GM18867 (cell line): ENCODE data around the gene OR2A14.
"Not testable (repeated sequence)": the region's sequence is repeated elsewhere in the genome, so short reads cannot be mapped to it uniquely, and the experiment has no call there.

ENCODE experiments used
- ATAC-seq: cut with Tn5 transposase; IDR thresholded peaks from one replicate; pipeline ENCODE4 v1.9.1; 2021; ENCODE audit warnings: mild to moderate bottlenecking, moderate library complexity; ENCODE audit not compliant: unreplicated experiment

The OR2A14 gene, protein sequence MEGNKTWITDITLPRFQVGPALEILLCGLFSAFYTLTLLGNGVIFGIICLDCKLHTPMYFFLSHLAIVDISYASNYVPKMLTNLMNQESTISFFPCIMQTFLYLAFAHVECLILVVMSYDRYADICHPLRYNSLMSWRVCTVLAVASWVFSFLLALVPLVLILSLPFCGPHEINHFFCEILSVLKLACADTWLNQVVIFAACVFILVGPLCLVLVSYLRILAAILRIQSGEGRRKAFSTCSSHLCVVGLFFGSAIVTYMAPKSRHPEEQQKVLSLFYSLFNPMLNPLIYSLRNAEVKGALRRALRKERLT

DNA sequence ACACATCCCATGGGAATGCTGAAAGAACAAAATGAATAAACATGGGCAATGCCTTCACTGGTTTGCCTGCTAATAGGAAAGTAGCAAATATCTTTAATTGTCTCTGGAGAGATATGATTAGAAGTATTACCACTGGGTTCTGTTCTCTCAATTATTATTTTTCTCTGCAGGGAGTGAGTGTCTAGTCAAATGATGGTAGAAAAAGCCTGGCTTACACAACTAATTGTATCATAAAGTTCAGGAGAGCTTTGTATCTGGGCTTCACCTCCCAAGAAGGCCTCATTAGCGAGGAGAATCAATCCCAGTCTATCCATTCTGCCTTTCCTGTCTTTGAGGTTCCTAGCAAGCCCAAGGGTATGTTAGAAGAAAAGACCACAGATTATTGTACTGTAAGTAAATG is at the start of gene OR2A14:
OR2A14 (plus strand) TSS at position 301 of the 400 bp plus-strand sequence. CDS start 5,937 bp downstream, outside the sequence.
- no peak for ATAC-seq

DNA sequence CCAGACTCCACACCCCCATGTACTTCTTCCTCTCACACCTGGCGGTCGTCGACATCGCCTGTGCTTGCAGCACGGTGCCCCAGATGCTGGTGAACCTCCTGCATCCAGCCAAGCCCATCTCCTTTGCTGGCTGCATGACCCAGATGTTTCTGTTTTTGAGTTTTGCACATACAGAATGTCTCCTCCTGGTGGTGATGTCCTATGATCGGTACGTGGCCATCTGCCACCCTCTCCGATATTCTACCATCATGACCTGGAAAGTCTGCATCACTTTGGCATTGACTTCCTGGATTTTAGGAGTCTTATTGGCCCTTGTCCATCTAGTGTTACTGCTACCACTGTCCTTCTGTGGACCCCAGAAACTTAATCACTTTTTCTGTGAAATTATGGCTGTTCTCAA is 48.6 kb upstream of the OR2A14 start:
- ATAC-seq, result no peak

DNA sequence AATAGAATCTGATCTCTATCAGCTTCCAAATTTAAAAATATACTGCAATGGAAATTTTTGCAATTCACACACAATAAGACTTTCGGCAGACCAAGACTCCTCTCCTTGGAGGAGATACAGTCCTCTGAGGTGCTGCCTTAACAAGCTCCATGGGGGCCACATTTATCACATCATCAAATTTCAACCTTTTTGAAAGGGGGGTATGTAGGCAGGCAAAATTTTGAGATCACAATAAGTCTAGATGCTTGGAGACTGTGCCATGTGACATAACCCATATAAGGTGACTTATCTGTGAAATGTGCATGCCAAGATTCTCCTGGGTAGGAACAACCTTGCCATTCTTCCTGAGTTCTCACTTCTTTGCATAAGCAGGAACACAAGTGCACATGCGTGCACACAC is 37.0 kb upstream of the OR2A14 start, which contains the start of gene OR2A12:
OR2A12 (plus strand) TSS at position 301 of the 400 bp plus-strand sequence. CDS start 8,830 bp downstream, outside the sequence.
- ATAC-seq, result no peak

DNA sequence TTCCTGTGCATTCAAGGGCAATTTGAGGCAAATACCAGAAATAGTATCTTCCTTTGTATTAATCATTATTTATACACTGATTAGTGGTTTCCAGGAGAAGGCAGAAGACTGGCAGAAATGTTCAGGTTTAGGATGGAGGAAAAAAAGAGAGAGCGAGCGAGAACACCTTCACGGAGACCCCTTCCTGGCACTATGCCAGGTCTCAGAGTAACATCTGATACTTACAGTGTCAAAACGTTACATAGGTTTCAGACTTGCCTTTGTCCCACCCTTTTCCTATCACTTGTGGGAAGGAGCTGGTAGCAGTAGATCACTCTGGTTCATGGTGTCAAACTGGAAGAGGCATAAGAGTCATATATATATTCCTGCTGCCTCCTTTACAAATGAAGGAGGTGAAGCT is 36.2 kb upstream of the OR2A14 start:
- no peak for ATAC-seq

DNA sequence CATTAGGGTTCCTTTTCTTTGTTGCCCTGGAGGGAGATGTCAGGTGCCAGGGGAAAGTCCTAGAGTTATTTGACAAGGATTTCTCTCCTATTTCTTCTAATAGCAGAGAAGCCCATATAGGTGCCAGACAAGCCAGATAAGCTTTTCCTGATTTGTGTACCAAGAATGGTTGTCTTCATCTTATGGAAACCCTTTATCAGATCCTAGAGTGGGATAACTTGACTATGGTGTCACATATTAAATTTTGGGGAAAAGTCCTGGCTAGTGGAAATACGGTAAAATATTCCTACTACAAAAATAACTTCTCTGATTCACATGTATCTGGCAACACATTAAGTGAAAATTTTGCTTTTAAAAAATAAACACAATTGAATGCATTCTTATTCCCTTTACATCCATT is 35.7 kb upstream of the OR2A14 start:
- ATAC-seq, result no peak

DNA sequence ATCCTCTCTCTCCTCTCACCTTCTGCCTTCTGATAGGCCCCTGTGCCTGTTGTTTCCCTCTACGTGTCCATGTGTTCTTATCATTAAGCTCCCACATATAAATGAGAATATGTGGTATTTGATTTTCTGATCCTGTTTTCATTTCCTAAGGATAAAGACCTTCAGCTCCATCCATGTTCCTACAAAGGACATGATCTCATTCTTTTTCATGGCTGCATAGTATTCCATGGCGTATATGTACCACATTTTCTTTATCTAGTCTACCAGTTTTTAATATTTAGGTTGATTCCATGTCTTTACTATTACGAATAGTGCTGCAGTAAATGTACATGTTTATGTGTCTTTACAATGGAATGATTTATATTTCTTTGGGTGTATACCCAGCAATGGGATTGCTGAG is 32.3 kb upstream of the OR2A14 start:
- ATAC-seq, result no peak

DNA sequence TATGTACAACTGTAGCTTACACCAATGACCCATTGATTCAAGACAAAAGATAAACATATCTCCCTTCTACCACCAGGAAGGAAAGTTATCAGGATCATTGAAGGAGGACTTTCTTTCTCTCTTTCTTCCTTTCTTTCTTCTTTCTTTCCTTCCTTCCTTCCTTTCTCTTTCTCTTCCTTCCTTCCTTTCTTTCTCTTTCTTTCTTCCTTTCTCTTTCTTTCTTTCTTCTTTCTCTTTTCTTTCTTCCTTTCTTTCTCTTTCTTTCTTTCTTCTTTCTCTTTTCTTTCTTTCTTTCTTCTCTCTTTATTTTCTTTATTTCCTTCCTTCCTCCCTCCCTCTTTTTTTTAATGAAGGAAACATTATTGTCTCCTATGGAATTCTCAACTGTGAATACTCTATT is 24.2 kb upstream of the OR2A14 start:
- no peak for ATAC-seq

DNA sequence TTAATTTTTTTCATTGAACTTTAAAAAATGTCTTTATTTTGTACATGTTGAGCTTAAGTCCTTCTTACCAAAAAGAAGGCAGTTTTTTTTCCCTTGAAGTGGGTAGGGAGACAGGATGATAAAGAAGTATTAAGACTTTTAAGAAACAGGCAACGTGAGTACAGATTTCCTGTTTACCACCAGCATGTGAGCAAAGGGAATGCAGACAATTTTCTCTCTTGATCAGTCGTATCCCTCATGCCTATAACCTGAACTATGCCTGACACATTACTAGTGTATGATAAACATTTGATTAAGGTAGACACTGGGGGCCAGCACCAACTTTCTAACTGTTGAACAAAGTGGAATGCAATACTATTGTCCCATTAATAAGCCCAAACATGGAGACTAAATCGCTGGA is 22.4 kb upstream of the OR2A14 start:
- no peak for ATAC-seq

DNA sequence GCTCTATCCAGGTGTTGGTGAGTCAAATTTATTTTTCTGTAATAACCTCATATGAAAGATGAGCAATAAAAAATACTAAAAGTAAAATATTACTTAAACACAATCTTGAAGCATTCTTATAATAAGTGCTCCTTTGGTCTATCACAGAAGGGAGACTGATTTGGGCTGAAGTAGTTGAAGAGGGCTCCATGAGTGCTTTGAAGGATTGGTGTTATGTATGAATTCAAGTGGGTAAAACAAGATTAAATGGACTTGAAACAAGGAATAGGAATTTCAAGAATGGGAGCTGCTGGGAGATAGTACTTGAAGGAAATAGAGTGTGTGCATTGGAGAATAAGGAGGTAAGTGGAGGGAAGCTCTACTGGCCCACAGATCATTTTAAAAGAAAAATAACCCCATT is 20.9 kb upstream of the OR2A14 start:
- no peak for ATAC-seq

DNA sequence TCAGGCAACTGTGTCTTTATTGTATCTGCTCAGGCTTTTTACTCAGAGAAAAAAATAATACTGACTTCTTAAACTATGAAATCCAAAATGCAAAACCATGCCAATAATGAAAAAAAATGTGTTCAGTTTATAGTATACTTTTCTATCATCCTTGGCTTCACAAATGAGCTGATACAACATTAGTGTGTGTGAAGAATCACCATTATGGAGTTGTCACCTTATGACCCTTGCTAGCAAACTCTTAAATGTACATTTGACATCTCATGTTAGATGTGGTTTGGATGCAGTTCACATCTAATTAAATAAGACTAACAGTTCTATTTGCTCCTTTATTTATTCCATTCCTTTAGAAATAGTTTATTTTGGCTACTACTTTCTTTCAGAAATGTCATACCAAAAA is 17.8 kb upstream of the OR2A14 start:
- ATAC-seq, result no peak

DNA sequence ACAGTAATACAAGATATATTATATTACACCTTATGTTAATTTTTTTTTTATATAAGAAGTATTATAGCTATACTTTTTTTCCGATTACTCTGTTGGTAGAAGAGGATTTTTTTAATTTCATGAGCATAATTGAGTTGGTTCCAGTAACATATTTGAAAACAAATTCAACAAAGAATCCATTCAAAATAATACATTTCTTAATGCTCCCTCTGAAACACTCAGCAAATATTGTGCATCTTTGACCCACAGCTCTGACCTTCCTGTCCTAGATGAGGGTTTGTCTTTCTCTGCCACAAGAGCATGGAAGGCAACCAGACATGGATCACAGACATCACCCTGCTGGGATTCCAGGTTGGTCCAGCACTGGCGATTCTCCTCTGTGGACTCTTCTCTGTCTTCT is 13.7 kb upstream of the OR2A14 start, which contains the start of gene OR2A2:
OR2A2 (plus strand) TSS at position 301 of the 400 bp plus-strand sequence; CDS start at position 301, 0 bp downstream.
- ATAC-seq, result no peak

DNA sequence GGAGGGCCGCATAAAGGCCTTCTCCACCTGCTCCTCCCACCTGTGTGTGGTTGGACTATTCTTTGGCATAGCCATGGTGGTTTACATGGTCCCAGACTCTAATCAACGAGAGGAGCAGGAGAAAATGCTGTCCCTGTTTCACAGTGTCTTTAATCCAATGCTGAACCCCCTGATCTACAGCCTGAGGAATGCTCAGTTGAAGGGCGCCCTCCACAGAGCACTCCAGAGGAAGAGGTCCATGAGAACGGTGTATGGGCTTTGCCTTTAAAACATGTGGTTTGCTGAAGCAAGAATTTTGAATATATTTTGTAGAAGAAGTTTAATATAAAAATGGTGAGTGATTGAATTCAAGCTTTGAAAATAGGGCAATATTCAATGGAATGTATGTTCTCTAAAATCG is 12.7 kb upstream of the OR2A14 start:
- no peak for ATAC-seq

DNA sequence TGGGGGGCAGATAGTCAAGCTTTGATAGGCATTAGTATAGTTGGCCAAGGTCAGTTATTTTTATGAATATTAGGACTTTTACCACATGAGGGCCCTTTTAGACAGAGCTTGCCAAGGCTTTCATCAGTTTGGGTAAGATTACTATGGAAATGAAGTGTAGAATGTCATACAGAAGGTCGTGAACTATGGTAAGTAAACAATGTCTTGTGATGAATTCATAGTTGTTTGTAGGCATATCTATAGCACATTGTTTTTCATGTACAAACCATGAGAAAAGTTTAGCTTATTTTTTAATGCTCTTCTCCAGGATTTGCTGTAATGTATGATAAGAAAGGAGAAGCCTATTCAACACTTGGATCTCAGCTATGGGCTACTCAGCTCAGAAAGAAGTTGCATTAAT is 9.3 kb upstream of the OR2A14 start:
- ATAC-seq, result no peak

DNA sequence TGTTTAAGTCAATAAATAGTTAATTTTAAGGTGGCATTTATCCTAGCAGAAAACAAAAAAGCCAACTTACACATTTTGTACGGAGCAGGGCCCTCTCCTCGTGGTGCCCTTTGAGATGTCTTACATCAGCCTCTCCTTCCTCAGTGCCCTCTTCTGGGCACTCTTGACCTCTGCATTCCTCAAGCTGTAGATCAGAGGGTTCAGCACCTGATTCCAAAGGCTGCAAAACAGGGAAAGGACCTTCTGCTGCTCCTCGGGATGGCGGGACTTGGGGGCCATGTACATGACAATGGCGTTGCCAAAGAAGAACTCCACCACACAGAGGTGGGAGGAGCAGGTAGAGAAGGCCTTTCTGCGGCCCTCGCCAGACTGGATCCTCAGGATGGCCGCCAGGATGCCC is 4.6 kb upstream of the OR2A14 start:
- no peak for ATAC-seq

DNA sequence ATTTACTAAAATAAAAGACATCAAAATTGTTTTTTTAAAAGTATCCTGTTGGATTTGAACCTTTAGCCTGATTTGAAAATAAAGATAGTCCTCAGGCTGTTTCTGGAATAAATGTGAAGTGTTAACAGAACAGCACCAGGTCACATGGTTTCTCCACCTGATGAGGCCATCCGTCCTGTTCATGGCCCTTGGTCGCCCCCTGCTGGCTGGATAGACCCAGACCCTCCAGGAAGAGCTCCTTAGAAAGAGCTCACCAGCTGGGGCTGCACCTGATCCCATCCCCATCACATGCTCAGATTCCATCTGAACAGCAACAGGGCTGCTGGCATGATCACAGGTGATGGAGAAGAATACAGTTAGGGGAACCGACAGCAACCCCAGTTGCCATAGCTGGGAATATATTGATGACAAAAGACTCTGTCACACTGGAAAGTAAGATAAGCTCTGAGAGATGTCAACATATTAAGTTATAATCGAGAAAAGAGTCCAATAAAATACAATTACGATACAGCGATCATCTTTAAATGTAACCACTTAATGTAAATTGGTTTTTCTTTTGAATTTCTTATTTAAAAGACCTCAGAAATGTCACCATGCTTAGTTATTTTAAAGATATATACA is 4.8 kb downstream of the OR2A14 start:
- peak; percentile 100 for ATAC-seq

DNA sequence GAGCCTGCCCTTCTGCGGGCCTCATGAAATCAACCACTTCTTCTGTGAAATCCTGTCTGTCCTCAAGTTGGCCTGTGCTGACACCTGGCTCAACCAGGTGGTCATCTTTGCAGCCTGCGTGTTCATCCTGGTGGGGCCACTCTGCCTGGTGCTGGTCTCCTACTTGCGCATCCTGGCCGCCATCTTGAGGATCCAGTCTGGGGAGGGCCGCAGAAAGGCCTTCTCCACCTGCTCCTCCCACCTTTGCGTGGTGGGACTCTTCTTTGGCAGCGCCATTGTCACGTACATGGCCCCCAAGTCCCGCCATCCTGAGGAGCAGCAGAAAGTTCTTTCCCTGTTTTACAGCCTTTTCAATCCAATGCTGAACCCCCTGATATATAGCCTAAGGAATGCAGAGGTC is 6.6 kb downstream of the OR2A14 start:
- ATAC-seq, result not testable (repeated sequence)

DNA sequence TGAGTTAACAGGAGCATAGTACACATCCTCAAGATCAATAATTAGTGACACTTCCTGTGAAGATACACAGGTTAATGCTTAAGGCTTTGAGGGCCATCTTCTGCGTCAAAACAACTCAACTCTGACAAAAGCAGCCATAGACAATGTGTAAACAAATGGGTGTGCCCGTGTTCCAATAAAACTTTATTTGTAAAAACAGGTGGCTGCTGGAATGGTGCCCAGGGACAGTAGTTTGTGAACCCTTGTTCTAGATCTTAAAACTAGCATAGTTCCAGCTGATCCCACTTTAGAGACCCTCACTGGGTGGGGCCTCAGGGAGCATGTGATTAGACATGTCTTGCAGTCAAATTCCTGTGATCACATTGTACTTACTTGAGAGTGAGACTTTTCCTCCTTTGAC is 7.8 kb downstream of the OR2A14 start:
- ATAC-seq, result no peak

DNA sequence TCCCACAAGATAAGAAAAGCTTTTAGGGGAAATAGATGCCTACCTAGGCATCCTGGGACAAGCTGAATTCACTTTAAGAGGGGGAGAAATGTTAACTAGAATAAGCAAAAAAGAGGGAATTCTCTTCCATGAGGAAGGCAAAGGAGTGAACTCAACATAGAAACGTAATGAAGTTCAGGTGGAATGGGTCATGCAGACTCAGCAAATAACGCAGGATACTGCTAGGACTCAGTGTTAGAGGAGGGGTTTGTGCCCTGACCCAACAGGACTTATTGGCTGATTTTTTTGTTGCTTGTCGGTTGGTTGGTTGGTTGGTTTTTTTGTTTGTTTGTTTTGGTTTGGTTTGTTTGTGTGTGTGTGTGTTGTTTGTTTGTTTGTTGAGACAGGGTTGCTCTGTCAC is 9.3 kb downstream of the OR2A14 start:
- ATAC-seq, result no peak

DNA sequence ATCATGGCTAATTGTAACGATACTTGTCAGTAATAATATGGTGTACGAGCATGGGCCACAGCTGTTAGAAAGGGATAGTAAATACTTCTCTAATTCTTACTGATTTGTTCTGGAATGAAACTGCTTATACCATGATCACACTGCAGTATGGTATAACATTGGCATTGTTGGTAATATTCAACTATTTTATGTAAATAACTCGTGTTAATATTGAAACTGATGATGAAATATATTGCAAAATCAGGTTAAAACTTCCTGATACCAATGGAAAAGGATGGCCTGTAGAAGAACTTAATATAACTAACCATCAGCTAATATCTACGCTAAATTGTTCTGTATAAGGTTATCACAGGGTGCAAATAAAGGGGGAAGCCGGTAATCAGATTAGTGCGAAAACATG is 10.3 kb downstream of the OR2A14 start:
- no peak for ATAC-seq

DNA sequence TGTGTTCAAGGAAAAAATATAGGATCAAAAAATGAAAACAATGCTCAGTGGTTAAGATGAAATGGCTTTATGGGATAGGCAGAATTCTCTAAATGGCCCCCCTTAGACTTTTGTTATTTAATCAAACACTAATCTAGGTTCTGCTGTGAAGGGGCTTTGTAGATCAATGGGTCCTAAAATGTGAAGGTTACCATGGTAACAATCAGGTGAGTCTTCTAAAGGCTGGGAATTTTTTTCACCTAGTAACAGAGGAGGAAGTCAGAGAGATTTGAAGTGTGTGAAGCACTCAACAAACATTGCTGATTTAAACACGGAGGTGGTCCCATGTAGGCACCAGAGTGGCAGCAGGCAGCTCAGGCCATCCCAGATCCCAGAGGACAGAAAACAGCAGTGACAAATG is 11.1 kb downstream of the OR2A14 start:
- no peak for ATAC-seq

DNA sequence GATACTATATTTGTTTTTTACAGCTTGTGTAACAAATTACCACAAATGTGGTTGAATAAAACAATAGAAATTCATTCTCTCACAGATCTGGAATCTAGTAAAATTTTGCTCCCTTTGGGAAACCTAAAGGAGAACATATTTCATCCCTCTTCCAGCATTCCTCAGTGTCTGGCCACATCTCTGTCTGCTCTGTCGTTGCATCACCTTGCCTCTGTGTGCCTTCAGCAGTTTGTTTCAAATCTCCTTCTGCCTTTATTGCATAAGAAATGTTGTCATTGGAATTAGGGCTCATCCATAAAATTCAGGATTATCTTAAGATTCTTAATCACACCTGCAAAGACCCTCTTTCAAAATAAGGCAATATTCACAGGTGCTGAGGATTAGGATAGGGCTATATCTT is 14.5 kb downstream of the OR2A14 start:
- ATAC-seq, result no peak

DNA sequence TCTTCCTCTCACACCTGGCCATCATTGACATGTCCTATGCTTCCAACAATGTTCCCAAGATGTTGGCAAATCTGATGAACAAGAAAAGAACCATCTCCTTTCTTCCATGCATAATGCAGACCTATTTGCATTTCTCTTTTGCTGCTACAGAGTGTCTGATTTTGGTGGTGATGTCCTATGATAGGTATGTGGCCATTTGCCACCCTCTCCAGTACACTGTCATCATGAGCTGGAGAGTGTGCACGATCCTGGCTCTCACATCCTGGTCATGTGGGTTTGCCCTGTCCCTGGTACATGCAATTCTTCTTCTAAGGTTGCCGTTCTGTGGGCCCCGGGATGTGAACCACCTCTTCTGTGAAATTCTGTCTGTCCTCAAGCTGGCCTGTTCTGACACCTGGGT is 19.2 kb downstream of the OR2A14 start:
- no peak for ATAC-seq

DNA sequence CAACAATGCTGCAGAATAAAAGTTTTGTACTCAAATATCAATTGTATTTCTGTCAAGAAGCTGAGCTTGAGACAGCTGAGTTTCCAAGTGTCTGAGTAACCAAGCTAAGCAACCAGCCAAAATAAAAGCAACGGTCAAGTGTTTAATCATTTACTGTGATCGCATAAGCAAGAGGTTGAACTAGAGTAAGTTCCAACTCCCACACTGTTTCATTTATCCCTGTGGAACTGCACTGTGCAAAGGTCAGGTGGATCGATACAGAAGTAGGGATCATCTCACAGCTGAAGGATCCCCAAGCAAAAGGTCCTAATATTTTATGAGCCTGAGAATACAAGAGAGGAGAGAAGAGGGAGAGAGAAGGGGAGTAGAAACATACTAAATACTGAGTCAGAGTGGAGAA is 21.4 kb downstream of the OR2A14 start:
- no peak for ATAC-seq
